Hair follicular keratinocyte (primary cell): Measurements from ENCODE around the gene SLC35G6. TPM values are rescaled to one million over a fixed set of nuclear protein-coding genes. Genes with fewer than 3 reads are reported as not detected.

ENCODE experiments used
- total RNA-seq: library from RNA; depleted of rRNA; stranded (reverse); fragments of >200 nt; gene quantifications from 2 replicates; pipeline ENCODE4 v1.2.3, GENCODE V29; 2015

Gene SLC35G6
- not detected in 2 replicates for total RNA-seq

GRCh38 chr17:7481275-7481674 lies at the start of gene SLC35G6:
Gene SLC35G6 (plus strand): TSS chr17:7481446. CDS start chr17:7481517, 71 bp downstream.

DNA sequence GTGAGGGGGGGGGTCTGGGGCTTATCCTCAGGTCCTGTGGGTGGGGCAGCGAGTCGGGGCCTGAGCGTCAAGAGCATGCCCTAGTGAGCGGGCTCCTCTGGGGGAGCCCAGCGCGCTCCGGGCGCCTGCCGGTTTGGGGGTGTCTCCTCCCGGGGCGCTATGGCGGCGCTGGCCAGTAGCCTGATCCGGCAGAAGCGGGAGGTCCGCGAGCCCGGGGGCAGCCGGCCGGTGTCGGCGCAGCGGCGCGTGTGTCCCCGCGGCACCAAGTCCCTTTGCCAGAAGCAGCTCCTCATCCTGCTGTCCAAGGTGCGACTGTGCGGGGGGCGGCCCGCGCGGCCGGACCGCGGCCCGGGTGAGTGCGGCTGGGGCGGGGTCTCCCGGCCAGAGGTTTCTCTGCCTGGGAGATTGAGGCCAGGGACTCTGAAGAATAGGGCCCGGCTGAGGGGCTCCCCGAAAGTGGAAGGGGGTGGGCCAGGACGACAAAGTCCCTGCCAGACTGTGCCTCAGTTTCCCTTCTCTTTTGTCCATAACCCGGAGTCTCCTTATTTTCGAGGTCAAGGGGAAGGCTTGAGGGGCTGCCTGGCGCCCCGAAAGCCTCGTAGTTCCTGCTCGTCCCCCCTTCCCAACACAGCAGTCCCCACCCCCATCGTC lies 41.7 kb upstream of the SLC35G6 start, which contains the start of gene FGF11:
Gene FGF11, plus strand, starts transcription at position 51 of the 651 bp plus-strand sequence. Its CDS starts 109 bp downstream, at position 160.

GRCh38 chr17:7444682-7445618 lies 36.3 kb upstream of the SLC35G6 start, which contains the start of gene CHRNB1:
Gene CHRNB1 (plus strand): TSS chr17:7445061. CDS start chr17:7445128, 67 bp downstream.

DNA sequence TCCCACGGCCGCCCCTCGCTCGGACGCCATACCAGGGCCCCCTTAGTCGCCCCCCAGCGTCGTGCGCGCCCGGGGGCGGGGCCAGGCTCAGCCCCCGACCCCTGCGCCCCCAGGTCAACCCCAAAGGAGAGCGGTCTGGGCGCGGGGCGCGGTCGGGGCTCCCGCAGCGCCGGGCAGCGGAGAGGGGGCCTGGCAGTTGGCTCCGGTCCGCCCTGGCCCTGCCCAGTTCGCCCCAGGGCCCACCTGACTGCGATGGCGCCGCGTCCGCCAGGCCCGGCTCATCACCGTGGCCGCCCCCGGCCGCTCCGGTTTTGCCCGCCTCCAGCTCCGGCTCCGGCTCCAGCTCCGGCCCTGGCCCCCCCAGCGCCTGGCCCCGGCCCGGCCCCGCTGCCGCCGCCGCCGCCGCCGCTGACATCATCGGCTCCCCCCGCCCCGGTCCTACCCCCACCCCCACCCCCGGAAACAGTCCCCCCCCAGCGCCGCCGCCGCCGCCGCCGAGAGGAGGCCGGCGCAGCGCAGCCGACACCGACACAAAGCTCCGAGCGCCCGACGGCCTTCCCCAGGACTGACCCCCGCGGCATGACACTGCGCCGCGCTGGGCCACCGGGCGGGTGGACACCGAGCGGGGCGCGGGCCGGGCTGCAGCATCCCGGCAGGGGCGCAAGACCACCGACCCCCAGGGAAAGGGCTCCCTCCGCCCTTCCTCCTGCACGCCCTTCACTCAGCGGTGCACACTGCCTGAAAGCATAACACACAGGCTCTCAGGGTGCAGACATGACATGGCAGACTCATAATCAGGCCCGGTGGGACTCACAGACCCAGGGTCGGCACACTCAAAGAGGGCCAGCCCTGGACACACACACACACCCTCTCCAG lies 1.8 kb upstream of the SLC35G6 start, which contains the start of gene ZBTB4:
Gene ZBTB4, minus strand, starts transcription at position 419 of the 876 bp plus-strand sequence. CDS start 12,830 bp downstream, outside the sequence.

DNA sequence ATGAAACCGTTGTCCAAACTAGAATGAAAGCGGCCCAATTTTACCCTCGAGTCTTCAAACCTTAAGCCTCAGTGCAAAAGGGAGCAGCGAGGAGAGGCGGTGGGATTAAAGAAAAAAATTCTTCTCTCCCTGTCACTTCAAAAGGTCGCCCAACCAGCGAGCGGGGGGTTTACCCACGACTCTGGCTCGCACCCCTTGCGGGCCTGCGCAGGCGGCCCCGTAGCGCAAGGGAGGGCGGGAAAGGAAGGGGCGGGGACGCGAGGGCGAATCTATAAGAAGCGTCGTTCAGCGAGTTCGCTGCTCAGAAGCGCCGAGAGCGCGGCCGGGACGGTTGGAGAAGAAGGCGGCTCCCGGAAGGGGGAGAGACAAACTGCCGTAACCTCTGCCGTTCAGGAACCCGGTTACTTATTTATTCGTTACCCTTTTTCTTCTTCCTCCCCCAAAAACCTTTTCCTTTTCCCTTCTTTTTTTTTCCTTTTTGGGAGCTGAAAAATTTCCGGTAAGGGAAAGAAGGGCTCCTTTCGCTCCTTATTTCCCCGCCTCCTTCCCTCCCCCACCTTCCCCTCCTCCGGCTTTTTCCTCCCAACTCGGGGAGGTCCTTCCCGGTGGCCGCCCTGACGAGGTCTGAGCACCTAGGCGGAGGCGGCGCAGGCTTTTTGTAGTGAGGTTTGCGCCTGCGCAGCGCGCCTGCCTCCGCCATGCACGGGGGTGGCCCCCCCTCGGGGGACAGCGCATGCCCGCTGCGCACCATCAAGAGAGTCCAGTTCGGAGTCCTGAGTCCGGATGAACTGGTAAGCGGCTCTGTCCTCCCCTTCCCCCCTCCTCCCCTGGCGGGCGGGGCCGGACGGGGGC lies 3.0 kb downstream of the SLC35G6 start, which contains the start of gene POLR2A:
Gene POLR2A, plus strand, starts transcription at position 300 of the 852 bp plus-strand sequence.

Other genes with a start within 250 kb of the SLC35G6 start
- 32.6 and 39.5 TPM in 2 replicates for gene DVL2, start 246.9 kb upstream of the SLC35G6 start, total RNA-seq
- 26.9 and 32.2 TPM in 2 replicates for gene PHF23, start 242.0 kb upstream of the SLC35G6 start, total RNA-seq
- gene GABARAP, start 239.0 kb upstream of the SLC35G6 start, total RNA-seq, result 171 and 262 TPM in 2 replicates
- 39.4 and 49.4 TPM in 2 replicates for gene CTDNEP1, start 229.7 kb upstream of the SLC35G6 start, total RNA-seq
- gene ELP5, start 229.2 kb upstream of the SLC35G6 start, total RNA-seq, result 23.3 and 36.8 TPM in 2 replicates
- 7.9 and 26.0 TPM in 2 replicates for gene CLDN7, start 219.0 kb upstream of the SLC35G6 start, total RNA-seq
- gene SLC2A4, start 199.7 kb upstream of the SLC35G6 start, total RNA-seq, result 0.08 and 1.4 TPM in 2 replicates
- gene YBX2, start 186.8 kb upstream of the SLC35G6 start, total RNA-seq, result 0.47 and 0.72 TPM in 2 replicates
- 557 and 909 TPM in 2 replicates for gene EIF5A, start 173.8 kb upstream of the SLC35G6 start, total RNA-seq
- 42.7 and 70.0 TPM in 2 replicates for gene GPS2, start 166.1 kb upstream of the SLC35G6 start, total RNA-seq
- gene NEURL4, start 152.1 kb upstream of the SLC35G6 start, total RNA-seq, result 6.2 and 10.9 TPM in 2 replicates
- 3.3 and 5.6 TPM in 2 replicates for gene ACAP1, start 144.9 kb upstream of the SLC35G6 start, total RNA-seq
- gene KCTD11, start 129.3 kb upstream of the SLC35G6 start, total RNA-seq, result 6.0 and 13.0 TPM in 2 replicates
- not detected in 2 replicates for gene TMEM95, start 126.3 kb upstream of the SLC35G6 start, total RNA-seq
- 3.8 and 7.7 TPM in 2 replicates for gene TNK1, start 100.4 kb upstream of the SLC35G6 start, total RNA-seq
- gene PLSCR3, start 86.9 kb upstream of the SLC35G6 start, total RNA-seq, result 68.4 and 99.4 TPM in 2 replicates
- gene TMEM256, start 77.3 kb upstream of the SLC35G6 start, total RNA-seq, result 138 and 193 TPM in 2 replicates
- gene NLGN2, start 73.6 kb upstream of the SLC35G6 start, total RNA-seq, result 2.4 and 6.1 TPM in 2 replicates
- gene SPEM1, start 61.1 kb upstream of the SLC35G6 start, total RNA-seq, result not detected in 2 replicates
- not detected in 2 replicates for gene SPEM2, start 55.8 kb upstream of the SLC35G6 start, total RNA-seq
- gene SPEM3, start 52.6 kb upstream of the SLC35G6 start, total RNA-seq, result not detected in 2 replicates
- gene TMEM102, start 46.0 kb upstream of the SLC35G6 start, total RNA-seq, result 25.2 and 30.4 TPM in 2 replicates
- 7.5 and 17.3 TPM in 2 replicates for gene FGF11, start 41.9 kb upstream of the SLC35G6 start, total RNA-seq
- 9.8 and 14.8 TPM in 2 replicates for gene CHRNB1, start 36.4 kb upstream of the SLC35G6 start, total RNA-seq
- gene ZBTB4, start 1.8 kb upstream of the SLC35G6 start, total RNA-seq, result 25.9 and 36.8 TPM in 2 replicates
- gene POLR2A, start 2.9 kb downstream of the SLC35G6 start, total RNA-seq, result 31.9 and 33.7 TPM in 2 replicates
- 8.8 and 10.3 TPM in 2 replicates for gene TNFSF12, start 67.6 kb downstream of the SLC35G6 start, total RNA-seq
- gene TNFSF13, start 77.3 kb downstream of the SLC35G6 start, total RNA-seq, result 0.80 and 5.9 TPM in 2 replicates
- gene SENP3, start 80.5 kb downstream of the SLC35G6 start, total RNA-seq, result 56.2 and 86.9 TPM in 2 replicates
- 23.4 and 57.7 TPM in 2 replicates for gene CD68, start 98.2 kb downstream of the SLC35G6 start, total RNA-seq
- gene MPDU1, start 102.4 kb downstream of the SLC35G6 start, total RNA-seq, result 138 and 153 TPM in 2 replicates
- gene SOX15, start 108.6 kb downstream of the SLC35G6 start, total RNA-seq, result 141 and 207 TPM in 2 replicates
- gene FXR2, start 133.5 kb downstream of the SLC35G6 start, total RNA-seq, result 39.6 and 41.3 TPM in 2 replicates
- gene SAT2, start 146.4 kb downstream of the SLC35G6 start, total RNA-seq, result 25.8 and 43.2 TPM in 2 replicates
- not detected in 2 replicates for gene SHBG, start 148.7 kb downstream of the SLC35G6 start, total RNA-seq
- gene ATP1B2, start 169.5 kb downstream of the SLC35G6 start, total RNA-seq, result not detected in 2 replicates
- 42.5 and 54.0 TPM in 2 replicates for gene TP53, start 206.0 kb downstream of the SLC35G6 start, total RNA-seq
- 7.9 and 17.5 TPM in 2 replicates for gene WRAP53, start 207.0 kb downstream of the SLC35G6 start, total RNA-seq
- 0.65 and 3.2 TPM in 2 replicates for gene EFNB3, start 223.8 kb downstream of the SLC35G6 start, total RNA-seq
- gene DNAH2, start 236.3 kb downstream of the SLC35G6 start, total RNA-seq, result 0.23 and 0.55 TPM in 2 replicates